Measurements from ENCODE around the gene EHD3.

DNA sequence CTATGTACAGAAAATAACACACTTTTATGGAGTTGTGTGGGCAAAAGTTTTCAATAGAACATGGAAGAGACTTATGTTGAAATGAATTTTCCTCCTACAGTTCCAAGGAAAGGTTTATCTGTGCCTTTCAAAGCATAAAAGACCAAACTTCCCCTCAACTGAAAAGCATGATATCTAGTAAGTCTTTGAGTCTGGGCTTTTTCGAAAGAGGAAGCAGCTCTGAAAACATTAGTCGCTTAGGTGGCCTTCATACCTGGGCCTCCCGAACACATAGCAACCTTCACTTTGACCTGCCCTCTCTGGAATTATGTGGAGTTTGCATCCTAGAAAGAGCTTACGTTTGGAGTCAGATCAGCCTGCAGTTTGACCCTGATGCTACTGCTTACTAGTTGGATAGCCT, 11.9 kb upstream of the EHD3 start:
- no peak for TF ChIP-seq POLR2AphosphoS5 (IDR thresholded peaks at IDR 0.05; ENCODE audit: low read depth, low read length)
- TF ChIP-seq TAF1 (IDR thresholded peaks at IDR 0.05; ENCODE audit: borderline replicate concordance, low read depth, low read length), result no peak
- TF ChIP-seq POLR2A (IDR thresholded peaks at IDR 0.05; ENCODE audit: low read depth, low read length), result no peak
